NCI-H226 (cell line): ENCODE measurements around the gene FBXO3.
"Not testable (repeated sequence)": the region's sequence is repeated elsewhere in the genome, so short reads cannot be mapped to it uniquely, and the experiment has no call there.

Experiments
- DNase-seq: peaks from one replicate; pipeline ENCODE4 v3.0.0-alpha.2; 2015

The FBXO3 gene

DNA sequence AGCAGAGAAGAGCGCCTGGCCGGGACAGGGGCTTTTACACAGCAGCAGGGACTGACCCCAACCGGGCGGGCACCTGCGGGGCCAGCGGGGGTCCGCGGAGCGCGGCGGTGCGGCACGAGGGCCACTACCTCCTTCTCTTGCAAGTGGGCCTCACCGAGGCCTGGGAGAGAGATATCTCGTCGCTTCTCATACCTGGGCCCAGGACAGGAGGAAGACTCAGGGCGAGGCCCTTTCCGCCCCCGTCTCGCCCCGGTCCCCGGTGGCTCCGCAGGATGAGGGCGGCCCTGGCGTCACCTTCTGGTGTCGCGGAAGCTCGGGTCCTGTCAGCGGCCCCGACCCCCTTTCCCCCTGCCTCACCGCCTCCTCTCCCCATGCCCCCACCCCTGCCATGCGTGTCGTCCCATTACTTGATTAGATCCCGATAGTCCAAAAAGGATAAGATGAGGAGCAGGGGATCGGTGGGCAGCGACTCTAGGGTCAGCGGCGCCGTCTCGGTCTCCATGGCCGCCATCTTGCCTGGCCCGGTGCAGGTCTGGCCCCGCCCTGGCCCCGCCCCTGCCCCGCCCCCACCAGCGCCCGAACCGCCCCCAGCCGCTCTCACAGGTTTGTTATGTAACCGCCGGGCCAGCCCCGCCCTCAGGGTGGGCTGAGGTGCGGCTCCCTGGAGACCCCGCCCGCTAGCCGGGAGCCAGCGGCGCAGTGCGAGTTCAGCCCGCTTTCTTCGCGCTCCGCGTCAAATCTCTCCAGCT lies at the start of gene FBXO3:
Gene FBXO3 (minus strand): TSS at position 534 of the 749 bp plus-strand sequence. CDS start 23 bp downstream, at position 511.
- peak; percentile 72 for DNase-seq

- DNase-seq = not testable (repeated sequence)
Observed at GRCh38 chr11:33822981-33823380, 48.7 kb upstream of the FBXO3 start.

- no peak for DNase-seq
Observed at GRCh38 chr11:33819278-33820035, 45.1 kb upstream of the FBXO3 start.

- DNase-seq = peak; percentile 44
Observed at GRCh38 chr11:33808228-33808828, 34.0 kb upstream of the FBXO3 start.

- DNase-seq = no peak
Observed at GRCh38 chr11:33804471-33804870, 30.2 kb upstream of the FBXO3 start.

- peak; percentile 85 for DNase-seq
Observed at GRCh38 chr11:33802194-33802950, 28.1 kb upstream of the FBXO3 start.

GRCh38 chr11:33801821-33802193 lies 27.5 kb upstream of the FBXO3 start:
- DNase-seq = no peak

DNA sequence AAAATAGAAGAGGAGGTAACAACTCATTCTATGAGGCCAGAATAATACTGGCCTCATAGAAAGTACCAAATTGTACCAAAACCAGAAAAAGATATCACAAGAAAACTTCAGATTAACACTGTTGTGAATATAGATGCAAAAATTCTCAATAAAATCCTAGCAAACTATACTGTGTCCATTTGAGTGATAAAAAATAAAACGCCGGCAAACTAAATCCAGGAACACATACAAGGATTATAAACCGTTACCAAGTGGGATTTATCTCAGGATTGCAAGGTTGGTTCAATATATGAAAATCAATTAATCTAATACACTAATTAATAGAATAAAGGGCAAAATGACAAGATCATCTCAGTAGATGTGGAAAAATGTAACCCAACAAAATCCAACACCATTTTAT lies 23.6 kb upstream of the FBXO3 start:
- DNase-seq = no peak

DNA sequence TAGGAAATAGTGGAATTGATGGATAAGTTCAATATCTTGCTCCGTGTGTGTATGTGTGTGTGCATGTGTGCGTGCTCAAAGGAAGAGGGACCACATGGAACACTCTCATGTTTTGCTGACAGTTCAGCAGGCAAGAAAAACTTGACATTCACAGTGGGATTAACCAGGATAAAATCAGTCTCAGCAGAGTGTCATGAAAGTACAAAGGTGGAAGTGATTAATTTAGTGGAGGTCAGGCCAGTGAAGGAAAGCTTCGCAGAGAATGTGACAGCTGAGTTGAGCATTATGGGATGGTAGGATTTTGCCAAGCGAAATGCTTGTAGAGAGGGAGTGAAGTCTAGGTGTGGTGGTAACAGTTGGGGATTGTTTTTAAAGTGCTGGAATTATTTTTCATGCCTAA lies 15.7 kb upstream of the FBXO3 start:
- no peak for DNase-seq

DNA sequence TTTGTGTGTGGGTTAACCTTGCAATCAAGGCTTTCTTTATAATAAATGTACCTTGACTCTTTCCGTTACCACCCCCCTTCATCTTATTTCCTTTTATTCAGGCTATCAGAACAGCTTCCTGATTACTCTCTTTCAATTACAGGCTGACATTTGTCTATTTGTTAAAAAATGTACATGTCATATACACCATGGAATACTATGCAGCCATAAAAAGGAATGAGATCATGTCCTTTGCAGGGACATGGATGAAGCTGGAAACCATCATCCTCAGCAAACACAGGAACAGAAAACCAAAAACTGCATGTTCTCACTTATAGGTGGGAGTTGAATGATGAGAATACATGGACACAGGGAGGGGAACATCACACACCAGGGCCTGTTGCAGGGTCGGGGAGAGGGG lies 13.8 kb upstream of the FBXO3 start:
- not testable (repeated sequence) for DNase-seq

GRCh38 chr11:33787076-33787475 lies 12.8 kb upstream of the FBXO3 start:
- no peak for DNase-seq

- no peak for DNase-seq
Observed at GRCh38 chr11:33785609-33786008, 11.3 kb upstream of the FBXO3 start.

- peak; percentile 72 for DNase-seq
Observed at GRCh38 chr11:33779849-33780528, 5.7 kb upstream of the FBXO3 start.

GRCh38 chr11:33778675-33779074 lies 4.4 kb upstream of the FBXO3 start:
- DNase-seq = no peak

GRCh38 chr11:33777906-33778305 lies 3.6 kb upstream of the FBXO3 start:
- DNase-seq = no peak

DNA sequence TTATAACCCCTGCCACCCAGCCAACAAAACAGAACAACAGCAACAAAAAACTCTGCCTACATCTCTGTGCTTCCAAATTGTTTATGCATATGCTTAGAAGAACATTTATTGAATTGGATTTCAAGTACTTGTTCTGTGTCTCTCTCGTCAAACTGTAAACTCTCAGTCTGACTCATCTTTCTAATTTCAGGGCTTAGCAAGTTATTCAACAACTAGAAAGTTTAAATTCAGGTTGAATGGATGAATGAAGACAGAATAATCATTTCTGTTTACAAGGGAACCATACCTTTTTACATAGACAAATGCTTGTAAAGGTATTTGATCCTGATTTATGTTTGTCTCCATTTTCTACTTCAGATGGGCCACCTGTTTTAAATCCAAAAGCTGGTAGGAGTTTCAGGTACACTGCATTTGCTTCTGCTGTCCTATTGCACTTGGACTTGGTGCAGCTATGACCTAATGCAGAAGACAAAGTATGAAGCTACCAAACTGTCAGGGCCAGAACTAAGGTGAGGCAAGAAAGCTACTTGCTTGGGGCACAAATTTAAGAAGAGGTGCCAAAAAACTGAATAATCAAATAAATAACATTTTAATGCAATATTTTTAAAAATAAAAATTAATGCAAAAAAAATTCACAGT lies 1.6 kb upstream of the FBXO3 start:
- no peak for DNase-seq

DNA sequence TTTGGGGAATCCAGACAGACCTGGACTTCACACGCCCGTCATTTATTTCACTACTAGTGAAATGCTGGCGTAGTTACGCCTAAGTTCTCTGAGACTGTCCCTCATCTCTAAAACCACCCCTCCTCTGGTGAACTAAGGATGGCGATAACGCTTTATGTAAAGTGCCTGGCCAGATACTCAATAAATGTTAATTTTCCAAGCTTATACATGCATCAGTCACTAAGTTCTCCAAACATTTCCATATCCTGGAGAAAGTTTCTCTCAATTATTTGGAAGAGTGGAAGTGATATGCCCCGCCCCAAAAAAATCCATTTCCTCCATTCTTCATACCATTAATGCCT lies 1.1 kb upstream of the FBXO3 start:
- no peak for DNase-seq

DNA sequence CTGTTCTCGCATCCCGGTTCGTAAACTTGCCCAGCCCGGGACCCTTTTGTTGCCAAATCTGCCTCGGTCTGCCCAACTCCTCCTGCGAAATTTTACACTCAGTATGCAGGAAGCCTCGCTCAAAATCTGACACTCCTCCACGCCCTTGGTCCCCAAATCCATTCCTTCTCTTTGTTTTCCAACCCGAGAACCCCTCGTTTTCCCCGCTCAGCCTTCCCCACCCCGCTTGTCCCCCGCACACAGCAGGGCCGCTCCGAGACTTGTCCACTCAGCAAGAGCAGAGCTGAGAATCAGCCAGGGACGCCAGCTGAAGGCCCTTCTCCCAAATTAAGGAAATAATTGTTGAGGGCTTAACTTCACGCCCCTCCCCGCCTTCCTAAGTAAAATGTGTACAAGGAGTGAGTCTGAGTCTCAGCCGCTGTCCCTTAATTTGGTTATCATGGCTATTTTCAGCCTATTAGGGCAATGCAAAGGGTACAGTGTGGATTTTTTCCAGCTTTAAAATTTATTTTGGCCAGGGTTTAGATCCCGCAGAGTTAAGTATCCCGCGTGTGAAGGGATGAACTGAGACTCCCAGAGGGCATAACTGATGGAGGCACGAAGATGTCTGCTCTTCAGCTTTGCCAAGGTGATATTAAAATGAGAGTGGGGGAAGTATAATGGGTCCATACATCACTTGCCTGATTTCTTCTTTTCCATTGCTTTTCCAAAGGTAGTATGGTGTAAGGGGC lies 581 bp upstream of the FBXO3 start:
- DNase-seq = no peak

DNA sequence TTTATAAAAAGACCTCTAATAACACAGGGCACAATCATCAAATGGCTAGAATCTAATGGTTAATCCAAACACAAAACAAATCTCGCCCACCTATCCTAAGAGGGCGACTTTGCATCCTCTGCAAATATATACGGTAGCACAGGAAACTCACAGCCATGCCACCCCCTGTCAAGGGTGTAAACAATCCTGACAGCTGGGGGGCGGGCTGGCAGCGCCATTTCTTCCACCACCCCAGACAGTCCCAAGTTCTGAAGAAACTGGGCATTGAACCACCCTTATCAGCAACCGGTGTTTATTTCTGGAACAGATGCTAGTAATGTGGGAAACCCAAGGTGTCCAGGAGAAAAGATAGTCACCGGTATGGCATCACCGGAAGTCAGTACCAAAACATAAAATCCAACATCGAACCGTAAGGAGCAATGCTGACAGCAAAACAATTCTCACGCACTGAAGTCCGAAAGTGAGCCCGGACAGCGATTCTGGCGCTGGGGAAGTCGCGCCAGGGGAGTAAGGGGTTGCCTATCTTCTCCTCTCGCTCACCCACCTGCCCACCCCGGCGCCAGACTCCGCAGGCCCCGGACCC lies 825 bp downstream of the FBXO3 start:
- DNase-seq = no peak

DNA sequence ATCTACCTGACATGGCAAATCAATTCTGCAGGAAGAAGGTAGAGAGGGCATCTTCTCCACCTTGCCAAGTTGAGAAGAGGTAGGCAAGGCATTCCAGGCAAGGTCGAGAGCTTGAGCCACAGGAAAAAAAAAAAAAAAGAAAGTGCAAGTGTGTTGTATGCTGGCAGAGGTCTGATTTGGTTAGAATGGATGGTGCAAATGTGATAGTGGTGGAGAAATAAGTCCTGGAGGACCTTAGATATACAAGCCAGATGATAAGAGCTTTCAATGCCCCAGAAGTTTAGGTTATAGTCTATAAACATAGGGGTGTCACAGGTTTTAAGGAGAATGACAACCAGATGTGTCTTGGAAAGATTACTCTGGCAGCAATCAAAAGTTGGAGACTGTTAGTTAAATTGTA lies 1.4 kb downstream of the FBXO3 start:
- no peak for DNase-seq

- peak; percentile 51 for DNase-seq
Observed at GRCh38 chr11:33772300-33772699, 2.0 kb downstream of the FBXO3 start.
